CD14-positive monocyte (primary cell): ENCODE measurements around the gene WDFY4. TPM values are rescaled to one million over a fixed set of nuclear protein-coding genes. Genes with fewer than 3 reads are reported as not detected.

ENCODE experiments used
- DNase-seq, 3 donors: peaks; one replicate each; pipeline ENCODE4 v3.0.0-alpha.2; 2011 to 2022
- H2AFZ ChIP-seq: 2 replicates; pipeline ENCODE4 v1.6.0; 2012; ENCODE audit warnings: mild to moderate bottlenecking, low read depth, low read length, inconsistent platforms; ENCODE audit not compliant: insufficient read depth, poor library complexity, severe bottlenecking
- H3K27ac ChIP-seq, 2 donors: 1 replicate in 1 of 2; 2 replicates in 1 of 2; pipeline ENCODE4 v1.5.1; 2012 to 2013; ENCODE audit warnings: low read length in 2 of 2, control low read depth in 1 of 2, inconsistent platforms in 1 of 2, low read depth in 1 of 2, mild to moderate bottlenecking in 1 of 2
- H3K27me3 ChIP-seq, 2 donors: one replicate each; pipeline versions ENCODE4 v1.6.0 to v1.6.1; 2011 to 2013; ENCODE audit warnings: low read length in 2 of 2; ENCODE audit not compliant: control insufficient read depth in 2 of 2, insufficient read depth in 2 of 2
- H3K36me3 ChIP-seq, 2 donors: replicated peaks in 1 of 2; 1 replicate in 1 of 2; 2 replicates in 1 of 2; pipeline versions ENCODE4 v1.5.1 to v1.6.1; 2012 to 2013; ENCODE audit warnings: low read length in 2 of 2, control low read depth in 1 of 2, inconsistent platforms in 1 of 2, mild to moderate bottlenecking in 1 of 2; ENCODE audit not compliant: insufficient read depth in 2 of 2, control insufficient read depth in 1 of 2
- H3K4me1 ChIP-seq, 2 donors: 1 replicate in 1 of 2; 2 replicates in 1 of 2; pipeline versions ENCODE4 v1.5.1 to v1.6.1; 2012 to 2013; ENCODE audit warnings: low read length in 2 of 2, control low read depth in 1 of 2, inconsistent platforms in 1 of 2, mild to moderate bottlenecking in 1 of 2, moderate library complexity in 1 of 2; ENCODE audit not compliant: insufficient read depth in 2 of 2, control insufficient read depth in 1 of 2
- H3K4me2 ChIP-seq: replicated peaks from 2 replicates; pipeline ENCODE3; 2012; ENCODE audit warnings: low read length, moderate library complexity, mild to moderate bottlenecking; ENCODE audit not compliant: poor library complexity, severe bottlenecking; ENCODE audit errors: extremely low read depth
- H3K4me3 ChIP-seq, 3 experiments: fragments of 200-600 bp in 1 of 3; sonication (generic) in 1 of 3; replicated peaks in 1 of 3; 1 replicate in 2 of 3; 2 replicates in 1 of 3; pipeline ENCODE4 v1.5.1; 2011 to 2013; ENCODE audit warnings: low read length in 3 of 3, mild to moderate bottlenecking in 3 of 3, control low read depth in 2 of 3, low read depth in 2 of 3, inconsistent platforms in 1 of 3, moderate library complexity in 1 of 3
- H3K79me2 ChIP-seq: 2 replicates; pipeline ENCODE4 v1.6.0; 2012; ENCODE audit warnings: mild to moderate bottlenecking, control low read depth, inconsistent platforms, low read length, moderate library complexity; ENCODE audit not compliant: insufficient read depth
- H3K9ac ChIP-seq: 2 replicates; pipeline ENCODE4 v1.6.0; 2017; ENCODE audit warnings: low read length, mild to moderate bottlenecking; ENCODE audit not compliant: insufficient read depth, poor library complexity, severe bottlenecking
- H3K9me3 ChIP-seq, 2 donors: replicated peaks in 1 of 2; 1 replicate in 1 of 2; 2 replicates in 1 of 2; pipeline versions ENCODE4 v1.5.1 to v1.6.1; 2012 to 2013; ENCODE audit warnings: low read length in 2 of 2, control low read depth in 1 of 2; ENCODE audit not compliant: control insufficient read depth in 1 of 2, insufficient read depth in 1 of 2
- H4K20me1 ChIP-seq: 2 replicates; pipeline ENCODE4 v1.6.0; 2012; ENCODE audit warnings: mild to moderate bottlenecking, low read length, control low read depth, moderate library complexity; ENCODE audit not compliant: insufficient read depth
- H3K27ac Mint-ChIP-seq, 7 donors: one replicate each; pipeline ENCODE4 v1.8.0; 2020; ENCODE audit warnings: mild to moderate bottlenecking in 7 of 7, mixed read lengths in 7 of 7, moderate library complexity in 6 of 7, inconsistent platforms in 2 of 7
- H3K27me3 Mint-ChIP-seq, 3 donors: one replicate each; pipeline ENCODE4 v1.8.0; 2021 to 2022; ENCODE audit warnings: low read depth in 3 of 3, mild to moderate bottlenecking in 3 of 3, mixed read lengths in 3 of 3, moderate library complexity in 3 of 3, inconsistent platforms in 1 of 3
- H3K36me3 Mint-ChIP-seq, 2 donors: one replicate each; pipeline ENCODE4 v1.8.0; 2020; ENCODE audit warnings: mixed read lengths in 2 of 2, inconsistent platforms in 1 of 2, mild to moderate bottlenecking in 1 of 2
- H3K4me1 Mint-ChIP-seq: one replicate; pipeline ENCODE4 v1.8.0; 2020; ENCODE audit warnings: mild to moderate bottlenecking, mixed read lengths
- H3K4me3 Mint-ChIP-seq, 2 donors: one replicate each; pipeline ENCODE4 v1.8.0; 2020; ENCODE audit warnings: mild to moderate bottlenecking in 2 of 2, mixed read lengths in 2 of 2, moderate library complexity in 1 of 2
- H3K9me3 Mint-ChIP-seq, 7 donors: one replicate each; pipeline ENCODE4 v1.8.0; 2020 to 2022; ENCODE audit warnings: mixed read lengths in 7 of 7, mild to moderate bottlenecking in 6 of 7, moderate library complexity in 6 of 7, inconsistent platforms in 2 of 7
- WGBS: methylation state at CpG from one replicate; pipeline ENCODE4 v1.1.5; 2013; ENCODE audit warnings: missing lambda C conversion rate; ENCODE audit not compliant: insufficient coverage; 5-methylcytosine and 5-hydroxymethylcytosine counted together
- intact Hi-C, 2 donors: fragments of 100-400 bp; cut with micrococcal nuclease; formaldehyde crosslinking; loops; one replicate each; pipeline versions ENCODE4 v1.15.0 to v1.15.1; 2023
- polyA plus RNA-seq, 3 donors: library from polyadenylated mRNA; depleted of rRNA in 1 of 3; unstranded in 2 of 3; stranded (reverse) in 1 of 3; fragments of 300-500 nt in 2 of 3; fragments of >200 nt in 1 of 3; fragmentation: Illumina TruSeq in 2 of 3; gene quantifications; 1 replicate in 2 of 3; 2 replicates in 1 of 3; pipeline ENCODE4 v1.2.3, GENCODE V29; 2012 to 2021
- TF ChIP-seq, protein P1 (sequence below): fragments of 200-600 bp; IDR thresholded peaks from one replicate; pipeline ENCODE4 v1.8.0; 2022; ENCODE audit warnings: antibody characterized with exemption, mild to moderate bottlenecking

The WDFY4 gene
- polyA plus RNA-seq, 3 donors, result 7.5 to 36.1 (median 9.8) TPM

- Histone ChIP-seq H3K4me2 (no peak overlapping the region), H3K27ac (no peak overlapping the region), H3K36me3 (peaks cover 85 to 99% of the 10 kb centered on the region in 2 donors), H3K4me1 (no peaks in the 10 kb centered on the region), H3K9me3 (no peaks in the 10 kb centered on the region), H3K27me3 (no peaks in the 10 kb centered on the region), H3K79me2 (no peaks in the 10 kb centered on the region), H3K9ac (no peak overlapping the region), H4K20me1 (no peaks in the 10 kb centered on the region), H3K4me3 (no peak overlapping the region), H2AFZ (no peak overlapping the region)
- H3K4me1 Mint-ChIP-seq, result no peaks in the 10 kb centered on the region
- WGBS, result 83% methylated on average over 8 of the region's 10 CpGs
- no peak overlapping the region for H3K4me3 Mint-ChIP-seq
- intact Hi-C loops, result no loop called here
- no peak for DNase-seq
- H3K9me3 Mint-ChIP-seq, result no peaks in the 10 kb centered on the region
- H3K36me3 Mint-ChIP-seq, result peaks cover 72 to 93% of the 10 kb centered on the region in 2 donors
- peaks cover 0 to 2% (median 0%) of the 10 kb centered on the region in 3 donors for H3K27me3 Mint-ChIP-seq
- TF ChIP-seq, protein P1, sequence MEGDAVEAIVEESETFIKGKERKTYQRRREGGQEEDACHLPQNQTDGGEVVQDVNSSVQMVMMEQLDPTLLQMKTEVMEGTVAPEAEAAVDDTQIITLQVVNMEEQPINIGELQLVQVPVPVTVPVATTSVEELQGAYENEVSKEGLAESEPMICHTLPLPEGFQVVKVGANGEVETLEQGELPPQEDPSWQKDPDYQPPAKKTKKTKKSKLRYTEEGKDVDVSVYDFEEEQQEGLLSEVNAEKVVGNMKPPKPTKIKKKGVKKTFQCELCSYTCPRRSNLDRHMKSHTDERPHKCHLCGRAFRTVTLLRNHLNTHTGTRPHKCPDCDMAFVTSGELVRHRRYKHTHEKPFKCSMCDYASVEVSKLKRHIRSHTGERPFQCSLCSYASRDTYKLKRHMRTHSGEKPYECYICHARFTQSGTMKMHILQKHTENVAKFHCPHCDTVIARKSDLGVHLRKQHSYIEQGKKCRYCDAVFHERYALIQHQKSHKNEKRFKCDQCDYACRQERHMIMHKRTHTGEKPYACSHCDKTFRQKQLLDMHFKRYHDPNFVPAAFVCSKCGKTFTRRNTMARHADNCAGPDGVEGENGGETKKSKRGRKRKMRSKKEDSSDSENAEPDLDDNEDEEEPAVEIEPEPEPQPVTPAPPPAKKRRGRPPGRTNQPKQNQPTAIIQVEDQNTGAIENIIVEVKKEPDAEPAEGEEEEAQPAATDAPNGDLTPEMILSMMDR, result no peak
- H3K27ac Mint-ChIP-seq, result peak overlapping the region in 1 of 7 donors; percentile 75
These were observed 136.0 kb downstream of the WDFY4 start for GRCh38 chr10:48820699-48821098.

GRCh38 chr10:48821111-48821510 lies 136.4 kb downstream of the WDFY4 start:
- H3K4me1 ChIP-seq, result no peaks in the 10 kb centered on the region
- Mint-ChIP-seq H3K9me3 (no peaks in the 10 kb centered on the region), H3K4me1 (no peaks in the 10 kb centered on the region), H3K4me3 (no peak overlapping the region), H3K36me3 (peaks cover 75 to 96% of the 10 kb centered on the region in 2 donors), H3K27me3 (peaks cover 0 to 2% (median 0%) of the 10 kb centered on the region in 3 donors), H3K27ac (no peak overlapping the region)
- no peaks in the 10 kb centered on the region for H4K20me1 ChIP-seq
- no peak overlapping the region for H3K4me3 ChIP-seq
- WGBS, result 98% methylated on average over 4 of the region's 4 CpGs
- peaks cover 89 to 100% of the 10 kb centered on the region in 2 donors for H3K36me3 ChIP-seq
- no peak overlapping the region for H3K9ac ChIP-seq
- H2AFZ ChIP-seq, result no peak overlapping the region
- DNase-seq, result no peak
- H3K4me2 ChIP-seq, result no peak overlapping the region
- intact Hi-C loops, result no loop called here
- TF ChIP-seq, protein P1, result no peak
- H3K9me3 ChIP-seq, result no peaks in the 10 kb centered on the region
- H3K79me2 ChIP-seq, result no peaks in the 10 kb centered on the region
- no peak overlapping the region for H3K27ac ChIP-seq
- H3K27me3 ChIP-seq, result no peaks in the 10 kb centered on the region
